Transverse colon (tissue), 4 donors: ENCODE results near the gene MGMT. TPM values are rescaled to one million over a fixed set of nuclear protein-coding genes. Genes with fewer than 3 reads are reported as not detected.

Experiments
- DNase-seq: peaks from one replicate; pipeline ENCODE4 v3.0.0-alpha.2; 2019
- H3K27ac ChIP-seq, 4 donors: fragments of 200-600 bp; sonication (generic); 2 replicates each; pipeline ENCODE4 v1.5.1; 2016 to 2018; ENCODE audit warnings: inconsistent platforms in 4 of 4
- H3K27me3 ChIP-seq: fragments of 200-600 bp; sonication (generic); 2 replicates; pipeline ENCODE4 v1.5.1; 2017; ENCODE audit warnings: inconsistent platforms
- H3K36me3 ChIP-seq, 4 donors: fragments of 200-600 bp; sonication (generic); 2 replicates each; pipeline ENCODE4 v1.5.1; 2017 to 2019; ENCODE audit warnings: inconsistent platforms in 4 of 4
- H3K4me1 ChIP-seq, 4 donors: fragments of 200-600 bp; sonication (generic); 2 replicates each; pipeline ENCODE4 v1.5.1; 2017 to 2020; ENCODE audit warnings: inconsistent platforms in 4 of 4
- H3K4me3 ChIP-seq, 4 donors: fragments of 200-600 bp; sonication (generic); 1 replicate in 1 of 4; 2 replicates in 3 of 4; pipeline versions ENCODE4 v1.5.1 to v1.6.1; 2017 to 2019; ENCODE audit warnings: inconsistent platforms in 4 of 4
- H3K9me3 ChIP-seq, 2 donors: fragments of 200-600 bp; sonication (generic); 2 replicates each; pipeline ENCODE4 v1.5.1; 2017 to 2019; ENCODE audit warnings: inconsistent platforms in 2 of 2
- CTCF ChIP-seq, 5 experiments: fragments of 200-600 bp in 3 of 5; fragments of 450-650 bp in 2 of 5; sonication (generic) in 3 of 5; IDR thresholded peaks; 1 replicate in 2 of 5; 2 replicates in 3 of 5; pipeline ENCODE4 v1.5.1; 2016 to 2017; ENCODE audit warnings: antibody characterized with exemption in 5 of 5, inconsistent platforms in 3 of 5, mild to moderate bottlenecking in 2 of 5, moderate library complexity in 1 of 5
- EP300 ChIP-seq: sonication (generic); formaldehyde crosslinking; IDR thresholded peaks from one replicate; pipeline ENCODE4 v1.6.1; 2017; ENCODE audit warnings: antibody characterized with exemption, low read depth
- POLR2A ChIP-seq: fragments of 450-650 bp; IDR thresholded peaks from one replicate; pipeline ENCODE4 v1.6.1; 2016; ENCODE audit warnings: antibody characterized with exemption, mild to moderate bottlenecking, moderate library complexity
- POLR2AphosphoS5 ChIP-seq, 3 donors: sonication (generic); formaldehyde crosslinking; IDR thresholded peaks; one replicate each; pipeline ENCODE4 v1.6.1; 2016; ENCODE audit warnings: antibody characterized with exemption in 3 of 3
- WGBS, 2 donors: methylation state at CpG; one replicate each; pipeline ENCODE4 v1.1.5; 2018; ENCODE audit warnings: low coverage in 1 of 2; 5-methylcytosine and 5-hydroxymethylcytosine counted together
- in situ Hi-C, 4 donors: fragments of 200-750 bp; cut with MboI; loops; one replicate each; pipeline versions ENCODE4 v1.15.0 to v1.15.1; 2017; ENCODE audit warnings: low sequenced_read_pairs in 3 of 4, low pct_ligation_motif_present in 1 of 4, low pct_unique_long_range_greater_than_20kb in 1 of 4
- intact Hi-C: fragments of 100-400 bp; cut with DNase I; formaldehyde crosslinking; loops from one replicate; pipeline ENCODE4 v1.15.1; 2023; ENCODE audit warnings: low total_unique reads
- total RNA-seq, 4 donors: library from RNA; depleted of rRNA; stranded (reverse); fragments of >200 nt; gene quantifications; one replicate each; pipeline ENCODE4 v1.1.0, GENCODE V29; 2016

The MGMT gene
- total RNA-seq, 4 donors from 2014 or later, result 6.6 to 28.9 (median 14.0) TPM

- Histone ChIP-seq H3K9me3 (no peaks in the 10 kb centered on the region), H3K4me1 (no peaks in the 10 kb centered on the region), H3K36me3 (no peaks in the 10 kb centered on the region), H3K4me3 (no peak overlapping the region), H3K27me3 (no peaks in the 10 kb centered on the region), H3K27ac (no peak overlapping the region)
- 98% methylated on average over 4 of the region's 4 CpGs; no CpG with 5 or more reads in 1 of the 2 donors for WGBS, 2 donors
- in situ Hi-C loops (no loop called here), intact Hi-C loops (no loop called here)
- DNase-seq, result no peak
- TF ChIP-seq EP300, result no peak
- TF ChIP-seq CTCF (IDR thresholded peaks at IDR 0.05), result no peak
- TF ChIP-seq POLR2AphosphoS5 (IDR thresholded peaks at IDR 0.05), result no peak
Observed at GRCh38 chr10:129598413-129598812, 131.4 kb downstream of the MGMT start.

GRCh38 chr10:129599160-129599559 lies 132.1 kb downstream of the MGMT start:
- intact Hi-C loops (no loop called here), in situ Hi-C loops (no loop called here)
- Histone ChIP-seq H3K36me3 (no peaks in the 10 kb centered on the region), H3K4me3 (no peak overlapping the region), H3K27ac (no peak overlapping the region), H3K9me3 (no peaks in the 10 kb centered on the region), H3K27me3 (no peaks in the 10 kb centered on the region), H3K4me1 (no peaks in the 10 kb centered on the region)
- TF ChIP-seq POLR2A (no peak), EP300 (no peak), POLR2AphosphoS5 (IDR thresholded peaks at IDR 0.05) (no peak), CTCF (IDR thresholded peaks at IDR 0.05) (no peak)
- WGBS, 2 donors, result 71 to 92% methylated on average over 1 to 5 of the region's 5 CpGs
- DNase-seq, result no peak

GRCh38 chr10:129601737-129602136 lies 134.7 kb downstream of the MGMT start:
- 73 to 80% methylated on average over 2 to 10 of the region's 10 CpGs for WGBS, 2 donors

GRCh38 chr10:129602938-129603535 lies 136.0 kb downstream of the MGMT start:
- in situ Hi-C loops (no loop called here), intact Hi-C loops (no loop called here)
- H3K9me3 ChIP-seq, result no peaks in the 10 kb centered on the region
- no peaks in the 10 kb centered on the region for H3K4me1 ChIP-seq
- 80 to 84% methylated on average over 6 of the region's 6 CpGs for WGBS, 2 donors
- H3K4me3 ChIP-seq, result no peak overlapping the region
- H3K36me3 ChIP-seq, result no peaks in the 10 kb centered on the region
- no peak overlapping the region for H3K27ac ChIP-seq
- no peak for DNase-seq
- TF ChIP-seq CTCF (IDR thresholded peaks at IDR 0.05) (no peak), POLR2A (no peak), EP300 (no peak), POLR2AphosphoS5 (IDR thresholded peaks at IDR 0.05) (no peak)
- H3K27me3 ChIP-seq, result no peaks in the 10 kb centered on the region

More at GRCh38 chr10:129601737-129602136, 134.7 kb downstream of the MGMT start:
- H3K9me3 ChIP-seq, result no peaks in the 10 kb centered on the region
- no peak overlapping the region for H3K27ac ChIP-seq
- no peak overlapping the region for H3K4me3 ChIP-seq
- no peaks in the 10 kb centered on the region for H3K4me1 ChIP-seq
- no peak for TF ChIP-seq POLR2AphosphoS5 (IDR thresholded peaks at IDR 0.05)
- no peak for TF ChIP-seq POLR2A
- no peak for TF ChIP-seq EP300
- TF ChIP-seq CTCF (IDR thresholded peaks at IDR 0.05), result no peak
- DNase-seq, result no peak
- intact Hi-C loops (no loop called here), in situ Hi-C loops (no loop called here)
- no peaks in the 10 kb centered on the region for H3K36me3 ChIP-seq
- H3K27me3 ChIP-seq, result no peaks in the 10 kb centered on the region
